HepG2 (cell line): ENCODE data around the gene MTRF1. TPM values are rescaled to one million over a fixed set of nuclear protein-coding genes. Genes with fewer than 3 reads are reported as not detected.

Source experiments
- AKNA ChIP-seq: sonication (generic); formaldehyde crosslinking; IDR thresholded peaks from 2 replicates; pipeline ENCODE4 v1.4.0; 2020; ENCODE audit warnings: missing genetic modification reagents, borderline replicate concordance
- GRHL1 ChIP-seq: sonication (generic); formaldehyde crosslinking; conservative IDR thresholded peaks from 2 replicates; pipeline ENCODE4 v1.8.0; 2022; ENCODE audit warnings: missing genetic modification reagents
- HOXA9 ChIP-seq: sonication (generic); formaldehyde crosslinking; IDR thresholded peaks from 2 replicates; pipeline ENCODE4 v1.8.1; 2022; ENCODE audit warnings: missing genetic modification reagents, mild to moderate bottlenecking, moderate library complexity, borderline replicate concordance
- NFE2L1 ChIP-seq: sonication (generic); formaldehyde crosslinking; IDR thresholded peaks from 2 replicates; pipeline ENCODE4 v1.4.0; 2020; ENCODE audit warnings: missing genetic modification reagents, mild to moderate bottlenecking, borderline replicate concordance
- YY1 ChIP-seq: IDR thresholded peaks from 2 replicates; pipeline ENCODE4 v1.6.1; 2011; ENCODE audit warnings: low read length, low read depth, moderate library complexity, mild to moderate bottlenecking; ENCODE audit not compliant: insufficient read depth, insufficient replicate concordance
- ZBTB40 ChIP-seq, 2 experiments: fragments of 450-650 bp in 1 of 2; sonication (generic) in 1 of 2; formaldehyde crosslinking in 1 of 2; IDR thresholded peaks; 2 replicates each; pipeline versions ENCODE4 v1.6.1 to v1.8.0; 2016 to 2022; ENCODE audit warnings: antibody characterized with exemption in 1 of 2, mild to moderate bottlenecking in 1 of 2, missing genetic modification reagents in 1 of 2
- ZFY ChIP-seq: sonication (generic); formaldehyde crosslinking; IDR thresholded peaks from 2 replicates; pipeline ENCODE4 v1.4.0; 2020; ENCODE audit warnings: missing genetic modification reagents
- ZNF24 ChIP-seq: fragments of 450-650 bp; IDR thresholded peaks from 2 replicates; pipeline ENCODE4 v1.6.1; 2017; ENCODE audit warnings: antibody characterized with exemption, mild to moderate bottlenecking
- ZNF552 ChIP-seq: sonication (generic); formaldehyde crosslinking; IDR thresholded peaks from 2 replicates; pipeline ENCODE4 v1.9.0; 2022; ENCODE audit warnings: missing genetic modification reagents, mild to moderate bottlenecking, borderline replicate concordance
- polyA plus RNA-seq, 8 experiments: library from polyadenylated mRNA; depleted of rRNA in 3 of 8; stranded (reverse) in 7 of 8; unstranded in 1 of 8; fragments of >200 nt; fragmentation: Illumina TruSeq in 4 of 8; extraction: Trizol in 4 of 8; gene quantifications; 2 replicates each; pipeline versions ENCODE4 v1.2.1 to v1.2.3, GENCODE V29; 2011 to 2016; ENCODE audit warnings: low read depth in 4 of 8, missing spikeins in 1 of 8, mixed read lengths in 1 of 8; ENCODE audit not compliant: insufficient read depth in 1 of 8
- total RNA-seq, 5 experiments: library from RNA; depleted of rRNA; stranded (reverse); fragments of >200 nt; fragmentation: Illumina TruSeq; extraction: Trizol; gene quantifications; 2 replicates each; pipeline ENCODE4 v1.2.3, GENCODE V29; 2016; ENCODE audit warnings: low read depth in 1 of 5

Gene MTRF1
- total and polyA plus RNA-seq, 2 of the 13 experiments (the other 11 are each of a cell fraction or from before 2014, with no cell fraction given), result 21.6 to 27.2 TPM

- TF ChIP-seq ZBTB40 (IDR thresholded peaks at IDR 0.05), result no peak
- peak; percentile 82; the same call in 1 of the 2 replicates for TF ChIP-seq ZBTB40 (CRISPR knock-in tag; IDR thresholded peaks at IDR 0.05)
- peak; percentile 70 for TF ChIP-seq YY1
- TF ChIP-seq GRHL1, result no peak
- peak; percentile 11; the same call in 1 of the 2 replicates for TF ChIP-seq NFE2L1
- TF ChIP-seq ZFY (CRISPR knock-in tag), result peak; percentile 98
- TF ChIP-seq ZNF24, result no peak
- no peak for TF ChIP-seq ZNF552
- peak; percentile 30; the same call in 1 of the 2 replicates for TF ChIP-seq HOXA9 (CRISPR knock-in tag)
- 0 out of 2 replicates have a peak, but pooled peaks have one; percentile 24 for TF ChIP-seq AKNA (CRISPR knock-in tag)
Observed at GRCh38 chr13:41193919-41194824, 69.2 kb downstream of the MTRF1 start, which contains the start of gene KBTBD7 (continued).
